WERI-Rb-1 (cell line): Measurements from ENCODE around the gene SLC5A1.

Source experiments
- DNase-seq: peaks from one replicate; pipeline ENCODE4 v3.0.0-alpha.2; 2020
- H3K27ac ChIP-seq: fragments of 250-450 bp; sonication (Bioruptor Pico); 2 replicates; pipeline ENCODE4 v1.5.1; 2020; ENCODE audit warnings: mild to moderate bottlenecking, moderate library complexity
- H3K27me3 ChIP-seq: fragments of 250-450 bp; sonication (Bioruptor Pico); 2 replicates; pipeline ENCODE4 v1.5.1; 2021; ENCODE audit warnings: mild to moderate bottlenecking, low read depth, moderate library complexity; ENCODE audit not compliant: insufficient read depth, severe bottlenecking
- H3K36me3 ChIP-seq: fragments of 250-450 bp; sonication (Bioruptor Pico); 2 replicates; pipeline ENCODE4 v1.5.1; 2020; ENCODE audit warnings: mild to moderate bottlenecking, moderate library complexity
- H3K4me3 ChIP-seq: 2 replicates; pipeline ENCODE4 v1.5.1; 2011; ENCODE audit warnings: low read depth, mild to moderate bottlenecking, control low read depth, low read length
- H3K9me3 ChIP-seq: fragments of 250-450 bp; sonication (Bioruptor Pico); 2 replicates; pipeline ENCODE4 v1.5.1; 2021; ENCODE audit warnings: mild to moderate bottlenecking, moderate library complexity; ENCODE audit not compliant: severe bottlenecking
- TF ChIP-seq, protein P1 (sequence below): IDR thresholded peaks from 2 replicates; pipeline ENCODE4 v1.5.1; 2011; ENCODE audit warnings: low read depth, mild to moderate bottlenecking, control low read depth, inconsistent platforms, low read length

SLC5A1 gene

DNA sequence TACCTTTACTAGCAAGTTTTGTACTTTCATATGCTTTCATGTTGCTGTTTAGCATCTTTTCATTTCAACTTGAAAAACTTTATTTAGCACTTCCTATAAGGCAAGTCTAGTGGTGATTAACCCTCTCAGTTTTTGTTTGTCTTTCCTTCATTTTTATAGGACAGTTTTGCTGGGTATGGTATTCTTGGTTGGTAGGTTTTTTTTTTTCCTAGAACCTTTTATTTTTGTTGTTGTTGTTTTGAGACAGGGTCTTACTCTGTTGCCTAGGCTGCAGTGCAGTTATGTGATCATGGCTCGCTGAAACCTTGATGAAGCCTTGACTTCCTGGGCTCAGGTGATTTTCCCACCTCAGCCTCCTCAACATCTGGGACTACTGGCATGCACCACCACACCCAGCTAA is 29.9 kb upstream of the SLC5A1 start:
- Histone ChIP-seq H3K36me3 (no peaks in the 10 kb centered on the region), H3K4me3 (no peak overlapping the region), H3K27me3 (peaks cover 4% of the 10 kb centered on the region), H3K9me3 (peaks cover 12% of the 10 kb centered on the region), H3K27ac (no peak overlapping the region)
- TF ChIP-seq, protein P1, sequence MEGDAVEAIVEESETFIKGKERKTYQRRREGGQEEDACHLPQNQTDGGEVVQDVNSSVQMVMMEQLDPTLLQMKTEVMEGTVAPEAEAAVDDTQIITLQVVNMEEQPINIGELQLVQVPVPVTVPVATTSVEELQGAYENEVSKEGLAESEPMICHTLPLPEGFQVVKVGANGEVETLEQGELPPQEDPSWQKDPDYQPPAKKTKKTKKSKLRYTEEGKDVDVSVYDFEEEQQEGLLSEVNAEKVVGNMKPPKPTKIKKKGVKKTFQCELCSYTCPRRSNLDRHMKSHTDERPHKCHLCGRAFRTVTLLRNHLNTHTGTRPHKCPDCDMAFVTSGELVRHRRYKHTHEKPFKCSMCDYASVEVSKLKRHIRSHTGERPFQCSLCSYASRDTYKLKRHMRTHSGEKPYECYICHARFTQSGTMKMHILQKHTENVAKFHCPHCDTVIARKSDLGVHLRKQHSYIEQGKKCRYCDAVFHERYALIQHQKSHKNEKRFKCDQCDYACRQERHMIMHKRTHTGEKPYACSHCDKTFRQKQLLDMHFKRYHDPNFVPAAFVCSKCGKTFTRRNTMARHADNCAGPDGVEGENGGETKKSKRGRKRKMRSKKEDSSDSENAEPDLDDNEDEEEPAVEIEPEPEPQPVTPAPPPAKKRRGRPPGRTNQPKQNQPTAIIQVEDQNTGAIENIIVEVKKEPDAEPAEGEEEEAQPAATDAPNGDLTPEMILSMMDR, result no peak
- no peak for DNase-seq

DNA sequence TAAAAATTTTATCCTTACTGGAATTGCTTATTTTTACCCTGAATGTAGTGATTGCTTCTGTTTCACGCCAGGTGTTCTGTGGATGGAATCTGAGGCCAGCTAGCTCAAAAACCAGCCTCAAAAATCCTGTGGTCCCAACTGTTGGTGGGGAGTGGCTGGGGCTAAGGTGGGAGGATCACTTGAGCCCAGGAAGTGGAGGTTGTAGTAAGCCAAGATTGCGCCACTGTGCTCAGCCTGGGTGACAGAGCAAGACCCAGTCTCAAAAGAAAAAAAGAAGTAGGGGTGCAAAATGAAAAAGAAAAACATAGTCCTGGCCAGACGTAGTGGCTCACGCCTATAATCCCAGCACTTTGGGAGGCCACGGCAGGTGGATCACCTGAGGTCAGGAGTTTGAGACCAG is 27.0 kb upstream of the SLC5A1 start:
- no peak for DNase-seq
- TF ChIP-seq, protein P1, result no peak
- H3K36me3 ChIP-seq, result no peaks in the 10 kb centered on the region

DNA sequence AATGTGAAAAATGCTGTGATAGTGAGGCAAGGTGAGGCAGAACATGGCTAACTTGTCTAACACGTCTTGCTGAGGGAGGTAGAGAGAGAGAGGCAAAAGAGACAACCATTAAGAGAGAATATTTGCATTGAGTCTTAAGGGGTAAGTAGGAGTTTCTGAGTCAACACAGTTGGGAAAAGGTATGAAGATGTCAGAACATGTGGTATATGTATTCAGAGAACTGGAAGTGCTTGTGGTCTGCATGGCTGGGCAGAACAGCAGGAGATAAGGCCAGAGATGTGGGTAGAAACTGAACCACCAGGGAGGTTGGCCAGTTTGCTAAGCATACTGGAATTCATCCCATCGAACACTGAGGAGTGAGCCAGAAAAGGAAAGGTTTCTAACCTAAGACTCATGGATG is 25.0 kb upstream of the SLC5A1 start:
- Histone ChIP-seq H3K9me3 (peaks cover 10% of the 10 kb centered on the region), H3K27ac (no peak overlapping the region), H3K36me3 (no peaks in the 10 kb centered on the region)

More for the DNA sequence above, 27.0 kb upstream of the SLC5A1 start:
- H3K27me3 ChIP-seq, result peaks cover 12% of the 10 kb centered on the region
- no peak overlapping the region for H3K4me3 ChIP-seq
- H3K9me3 ChIP-seq, result peaks cover 10% of the 10 kb centered on the region
- no peak overlapping the region for H3K27ac ChIP-seq

DNA sequence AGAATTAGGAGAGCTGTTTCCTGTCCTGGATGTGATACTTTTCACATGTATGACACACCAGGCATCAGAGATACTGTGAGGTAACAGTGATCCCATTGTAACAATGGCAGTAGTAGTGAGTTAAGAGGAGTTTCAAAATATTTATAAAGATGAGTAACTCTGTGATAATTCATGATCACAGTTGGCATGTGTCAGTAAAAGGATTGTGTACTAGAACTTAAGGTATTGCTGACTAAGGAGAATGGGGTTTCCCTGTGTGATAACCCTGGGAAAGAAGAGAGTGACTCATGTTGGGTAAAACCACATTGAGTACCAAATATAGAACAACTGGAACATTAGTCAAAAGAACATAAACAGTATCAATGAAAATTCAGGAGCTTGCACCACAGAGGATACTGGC is 22.9 kb upstream of the SLC5A1 start:
- H3K36me3 ChIP-seq, result no peaks in the 10 kb centered on the region
- DNase-seq, result no peak
- H3K27ac ChIP-seq, result no peak overlapping the region
- no peak overlapping the region for H3K4me3 ChIP-seq
- peaks cover 24% of the 10 kb centered on the region for H3K27me3 ChIP-seq
- TF ChIP-seq, protein P1, result no peak
- H3K9me3 ChIP-seq, result peaks cover 3% of the 10 kb centered on the region

More for the DNA sequence above, 25.0 kb upstream of the SLC5A1 start:
- peaks cover 13% of the 10 kb centered on the region for H3K27me3 ChIP-seq
- TF ChIP-seq, protein P1, result no peak
- DNase-seq, result no peak
- H3K4me3 ChIP-seq, result no peak overlapping the region

DNA sequence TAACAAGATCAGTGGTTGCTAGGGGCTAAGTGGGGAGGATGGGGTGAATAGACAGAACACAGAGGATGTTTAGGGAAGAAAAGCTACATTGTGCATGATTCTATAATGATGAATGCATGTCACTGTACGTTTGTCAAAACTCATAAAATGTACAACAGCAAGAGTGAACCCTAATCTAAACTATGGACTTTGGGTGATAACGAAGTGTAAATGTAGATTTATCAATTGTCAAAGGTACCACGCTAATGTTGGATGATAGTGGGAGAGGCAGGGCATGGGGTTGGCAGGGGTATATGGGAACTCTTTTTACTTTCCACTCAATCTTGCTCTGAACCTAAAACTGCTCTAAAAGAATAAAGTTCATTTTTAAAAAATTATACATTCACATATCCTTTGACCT is 21.3 kb upstream of the SLC5A1 start:
- Histone ChIP-seq H3K27ac (no peak overlapping the region), H3K9me3 (peaks cover 3% of the 10 kb centered on the region), H3K27me3 (peaks cover 28% of the 10 kb centered on the region), H3K36me3 (no peaks in the 10 kb centered on the region), H3K4me3 (no peak overlapping the region)
- no peak for DNase-seq
- TF ChIP-seq, protein P1, result no peak

DNA sequence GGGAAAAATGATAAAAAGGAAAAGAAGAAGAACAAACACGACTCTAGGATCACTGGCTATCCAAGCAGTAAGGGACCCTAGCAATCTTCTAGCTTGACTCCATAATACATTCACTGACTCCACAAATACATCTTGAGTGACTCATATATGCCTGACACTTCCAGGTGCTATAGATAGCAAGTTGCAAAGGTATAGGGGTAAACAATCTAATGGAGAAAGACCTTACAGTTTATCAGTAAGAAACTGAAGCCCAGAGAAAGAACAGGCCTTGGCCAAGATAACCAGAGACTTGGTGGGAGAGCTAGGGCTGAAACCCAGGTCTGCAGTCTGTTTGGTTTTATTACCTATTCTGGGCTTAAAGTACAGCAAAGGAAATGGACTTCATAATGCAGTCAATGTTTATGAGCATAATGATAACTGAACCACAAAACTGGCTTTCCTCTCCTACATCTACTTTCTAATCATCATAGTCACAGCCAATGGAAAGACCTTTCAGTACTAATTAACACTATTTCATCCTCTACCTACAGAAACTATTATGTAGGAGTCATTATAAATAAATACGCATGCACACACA is 19.7 kb upstream of the SLC5A1 start:
- Histone ChIP-seq H3K4me3 (no peak overlapping the region), H3K27me3 (peaks cover 31% of the 10 kb centered on the region), H3K27ac (no peak overlapping the region), H3K9me3 (no peaks in the 10 kb centered on the region), H3K36me3 (no peaks in the 10 kb centered on the region)
- TF ChIP-seq, protein P1, result no peak
- DNase-seq, result no peak
